Spleen (tissue), 11 donors: ENCODE results near the gene NYNRIN. TPM values are rescaled to one million over a fixed set of nuclear protein-coding genes. Genes with fewer than 3 reads are reported as not detected.

ENCODE experiments used
- DNase-seq: peaks from one replicate; pipeline ENCODE4 v3.0.0-alpha.2; 2020
- H3K27ac ChIP-seq, 8 donors: fragments of 200-600 bp; sonication (generic) in 7 of 8; 1 replicate in 4 of 8; 2 replicates in 4 of 8; pipeline versions ENCODE4 v1.5.0 to v1.8.0; 2016 to 2021; ENCODE audit warnings: inconsistent platforms in 4 of 8, mild to moderate bottlenecking in 4 of 8, moderate library complexity in 1 of 8
- H3K27me3 ChIP-seq, 7 donors: fragments of 200-600 bp; sonication (generic) in 6 of 7; replicated peaks in 1 of 7; 1 replicate in 4 of 7; 2 replicates in 3 of 7; pipeline versions ENCODE4 v1.5.0 to v1.8.0; 2016 to 2021; ENCODE audit warnings: inconsistent platforms in 3 of 7, mild to moderate bottlenecking in 1 of 7
- H3K36me3 ChIP-seq, 6 donors: fragments of 200-600 bp; sonication (generic) in 5 of 6; 1 replicate in 4 of 6; 2 replicates in 2 of 6; pipeline versions ENCODE4 v1.5.0 to v1.8.0; 2016 to 2021; ENCODE audit warnings: inconsistent platforms in 2 of 6
- H3K4me1 ChIP-seq, 6 donors: fragments of 200-600 bp; sonication (generic) in 5 of 6; 1 replicate in 3 of 6; 2 replicates in 3 of 6; pipeline versions ENCODE4 v1.5.0 to v1.8.0; 2016 to 2021; ENCODE audit warnings: inconsistent platforms in 3 of 6
- H3K4me3 ChIP-seq, 8 donors: fragments of 200-600 bp; sonication (generic) in 7 of 8; 1 replicate in 4 of 8; 2 replicates in 4 of 8; pipeline versions ENCODE4 v1.5.0 to v1.8.0; 2016 to 2021; ENCODE audit warnings: inconsistent platforms in 4 of 8, mild to moderate bottlenecking in 4 of 8, moderate library complexity in 2 of 8
- H3K9me3 ChIP-seq, 8 donors: fragments of 200-600 bp; sonication (generic) in 7 of 8; 1 replicate in 4 of 8; 2 replicates in 4 of 8; pipeline versions ENCODE4 v1.5.0 to v1.8.0; 2016 to 2021; ENCODE audit warnings: inconsistent platforms in 4 of 8
- POLR2A ChIP-seq, 3 donors: fragments of 450-650 bp; IDR thresholded peaks; one replicate each; pipeline ENCODE4 v1.5.1; 2017; ENCODE audit warnings: antibody characterized with exemption in 3 of 3, mild to moderate bottlenecking in 1 of 3
- POLR2AphosphoS5 ChIP-seq, 3 donors: sonication (generic); formaldehyde crosslinking; IDR thresholded peaks; one replicate each; pipeline ENCODE4 v1.5.1; 2017; ENCODE audit warnings: antibody characterized with exemption in 3 of 3
- WGBS, 5 donors: extraction: QIAGEN DNeasy Blood & Tissue Kit in 3 of 5; methylation state at CpG; one replicate each; pipeline versions ENCODE4 v1.1.5 to v1.1.7; 2013 to 2018; 5-methylcytosine and 5-hydroxymethylcytosine counted together
- intact Hi-C: fragments of 100-400 bp; cut with DNase I; formaldehyde crosslinking; loops from one replicate; pipeline ENCODE4 v1.15.0; 2023; ENCODE audit warnings: low total_unique reads
- polyA plus RNA-seq, 3 donors: library from polyadenylated mRNA; stranded (reverse); fragments of 200-250 nt; gene quantifications; one replicate each; pipeline ENCODE4 v1.2.1, GENCODE V29; 2013
- total RNA-seq, 7 donors: library from RNA; depleted of rRNA in 3 of 7; stranded (reverse); fragments of >200 nt in 3 of 7; fragmentation: NEBNext Ultra II Directional in 4 of 7; extraction: Animal tissue kit (Norgen Biotek cat#: 25700) in 4 of 7; gene quantifications; one replicate each; pipeline versions ENCODE4 v1.1.0 to v1.2.1, GENCODE V29; 2016 to 2021
- TF ChIP-seq, protein P1 (sequence below), 11 experiments: fragments of 200-600 bp in 7 of 11; fragments of 450-650 bp in 4 of 11; sonication (generic) in 4 of 11; IDR thresholded peaks in 8 of 11; conservative IDR thresholded peaks in 3 of 11; 1 replicate in 7 of 11; 2 replicates in 4 of 11; pipeline versions ENCODE4 v1.4.0 to v1.8.0; 2016 to 2021; ENCODE audit warnings: antibody characterized with exemption in 11 of 11, inconsistent platforms in 4 of 11, mild to moderate bottlenecking in 1 of 11
- donor health status: healthy with polysubstance abuse.
- donor health status: DM: no; HTN: no; CAD: no; lungs with moderate emphysema.
- donor health status: DM: no; HTN: no; CAD: no.
- donor health status: Bipolar disorder and iron deficiency.
- donor health status: healthy.
- donor health status: DM: no; HTN: no; CAD: no.
- donor health status: DM: yes; HTN: yes; CAD: no.

NYNRIN gene
- total and polyA plus RNA-seq, 10 donors = 0.87 to 18.0 (median 10.5) TPM

DNA sequence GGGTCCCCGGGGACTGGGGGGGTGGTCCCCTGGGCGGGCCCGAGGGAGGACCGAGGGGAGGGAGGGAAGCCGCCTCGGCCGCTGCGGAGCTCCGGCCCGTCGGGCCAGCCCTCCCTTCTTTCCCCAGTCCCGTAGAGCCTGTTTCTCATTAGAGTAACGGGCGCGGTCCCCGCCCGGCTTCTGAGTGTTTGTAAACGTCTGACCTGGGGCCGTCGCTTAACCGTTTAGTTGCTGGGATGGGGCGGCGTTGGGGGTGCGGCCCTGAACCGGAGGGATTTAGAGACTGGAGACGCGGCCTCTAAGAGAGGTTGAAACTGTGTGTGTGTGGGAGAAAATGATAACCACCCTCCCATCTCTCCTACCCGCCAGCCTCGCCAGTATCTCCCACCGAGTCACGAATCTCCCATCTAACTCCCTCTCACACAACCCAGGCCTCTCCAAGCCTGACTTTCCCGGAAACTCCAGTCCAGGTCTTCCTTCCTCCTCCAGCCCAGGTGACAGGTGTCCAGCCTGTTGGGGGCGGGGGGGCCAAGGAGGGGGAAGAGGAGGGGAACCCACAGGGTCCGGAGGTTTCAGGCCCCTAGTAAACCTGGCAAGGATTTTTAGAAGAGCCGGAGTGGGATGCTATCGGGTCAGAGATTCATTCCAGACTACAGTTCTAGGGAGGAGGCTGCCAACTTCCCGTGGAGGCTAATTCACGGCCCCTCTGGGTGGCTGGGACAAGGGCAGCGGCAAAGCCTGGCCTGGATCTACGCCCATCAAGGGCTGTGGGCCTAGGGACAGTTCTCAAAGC, 31.9 kb upstream of the NYNRIN start:
- Histone ChIP-seq H3K27ac (peak overlapping the region; percentile 68 to 85 (median 80)), H3K4me1 (peaks cover 16 to 60% (median 41%) of the 10 kb centered on the region in 6 donors), H3K4me3 (peak overlapping the region; percentile 18 to 73 (median 36)), H3K27me3 (peaks cover 0 to 63% (median 11%) of the 10 kb centered on the region in 7 donors), H3K36me3 (no peaks in the 10 kb centered on the region), H3K9me3 (no peaks in the 10 kb centered on the region)
- DNase-seq = peak; percentile 93
- intact Hi-C loops = loop anchor here (10.0 kb wide), 1 partner anchor 48 kb away; no protein-coding TSS in a partner anchor
- 2 to 5% (median 3%) methylated on average over 28 to 40 of the region's 40 CpGs for WGBS, 5 donors
- peak in 2 of 3 donors; percentile 4 to 26 for TF ChIP-seq POLR2AphosphoS5 (IDR thresholded peaks at IDR 0.05)
- TF ChIP-seq, protein P1, sequence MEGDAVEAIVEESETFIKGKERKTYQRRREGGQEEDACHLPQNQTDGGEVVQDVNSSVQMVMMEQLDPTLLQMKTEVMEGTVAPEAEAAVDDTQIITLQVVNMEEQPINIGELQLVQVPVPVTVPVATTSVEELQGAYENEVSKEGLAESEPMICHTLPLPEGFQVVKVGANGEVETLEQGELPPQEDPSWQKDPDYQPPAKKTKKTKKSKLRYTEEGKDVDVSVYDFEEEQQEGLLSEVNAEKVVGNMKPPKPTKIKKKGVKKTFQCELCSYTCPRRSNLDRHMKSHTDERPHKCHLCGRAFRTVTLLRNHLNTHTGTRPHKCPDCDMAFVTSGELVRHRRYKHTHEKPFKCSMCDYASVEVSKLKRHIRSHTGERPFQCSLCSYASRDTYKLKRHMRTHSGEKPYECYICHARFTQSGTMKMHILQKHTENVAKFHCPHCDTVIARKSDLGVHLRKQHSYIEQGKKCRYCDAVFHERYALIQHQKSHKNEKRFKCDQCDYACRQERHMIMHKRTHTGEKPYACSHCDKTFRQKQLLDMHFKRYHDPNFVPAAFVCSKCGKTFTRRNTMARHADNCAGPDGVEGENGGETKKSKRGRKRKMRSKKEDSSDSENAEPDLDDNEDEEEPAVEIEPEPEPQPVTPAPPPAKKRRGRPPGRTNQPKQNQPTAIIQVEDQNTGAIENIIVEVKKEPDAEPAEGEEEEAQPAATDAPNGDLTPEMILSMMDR (IDR thresholded peaks at IDR 0.05 in 8 of 11, conservative IDR thresholded peaks at IDR 0.05 in 3 of 11) = no peak

DNA sequence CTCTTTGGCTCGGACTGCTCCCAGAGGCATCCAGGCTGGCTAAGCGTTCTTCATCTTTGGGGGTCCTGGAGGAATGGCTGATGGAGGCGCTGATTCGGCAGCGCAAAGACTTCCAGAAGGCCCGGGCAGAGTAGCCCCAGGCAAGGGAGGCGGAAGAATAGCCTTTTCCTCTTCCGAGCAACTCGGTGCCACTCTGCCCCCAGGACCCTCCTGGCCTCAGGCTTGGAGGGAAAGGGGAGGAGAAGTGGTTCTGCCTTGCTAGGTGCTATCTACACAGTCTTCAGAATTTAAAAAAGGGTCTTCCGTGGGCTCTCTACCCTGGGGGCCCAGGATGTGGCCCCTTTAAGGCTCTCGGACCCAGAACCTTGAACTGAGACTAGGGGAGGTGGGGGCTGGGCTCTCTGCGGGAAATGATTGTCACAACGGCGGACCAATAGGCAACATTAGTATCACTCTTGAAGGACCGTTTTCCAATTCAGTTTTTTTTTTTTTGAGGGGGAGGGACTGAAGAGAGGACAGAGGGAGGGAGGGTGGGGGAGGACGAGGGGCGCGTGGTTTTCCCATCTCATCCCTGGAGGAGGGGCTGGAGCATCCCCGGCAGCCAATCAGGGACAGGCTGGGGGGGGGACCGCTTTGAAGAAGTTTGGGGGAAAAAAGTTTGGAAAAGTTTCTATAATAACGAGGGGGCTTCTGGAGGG, 31.1 kb upstream of the NYNRIN start, which contains the start of gene NFATC4:
NFATC4 (plus strand) TSS at position 671 of the 698 bp plus-strand sequence. CDS start 157 bp downstream, outside the sequence.
- intact Hi-C loops = loop anchor here (10.0 kb wide), 1 partner anchor 47 kb away; no protein-coding TSS in a partner anchor
- no peak for DNase-seq
- Histone ChIP-seq H3K36me3 (no peaks in the 10 kb centered on the region), H3K4me1 (peaks cover 16 to 60% (median 43%) of the 10 kb centered on the region in 6 donors), H3K4me3 (peak within 1 kb of the TSS; percentile 25 to 73 (median 38)), H3K27me3 (peaks cover 0 to 63% (median 11%) of the 10 kb centered on the region in 7 donors), H3K9me3 (no peaks in the 10 kb centered on the region), H3K27ac (peak within 1 kb of the TSS; percentile 68 to 85 (median 80))
- TF ChIP-seq POLR2A (IDR thresholded peaks at IDR 0.05) (no peak), POLR2AphosphoS5 (IDR thresholded peaks at IDR 0.05) (no peak)
- TF ChIP-seq, protein P1 (IDR thresholded peaks at IDR 0.05 in 8 of 11, conservative IDR thresholded peaks at IDR 0.05 in 3 of 11) = no peak
- WGBS, 5 donors = 11 to 15% (median 14%) methylated on average over 20 to 21 of the region's 21 CpGs

DNA sequence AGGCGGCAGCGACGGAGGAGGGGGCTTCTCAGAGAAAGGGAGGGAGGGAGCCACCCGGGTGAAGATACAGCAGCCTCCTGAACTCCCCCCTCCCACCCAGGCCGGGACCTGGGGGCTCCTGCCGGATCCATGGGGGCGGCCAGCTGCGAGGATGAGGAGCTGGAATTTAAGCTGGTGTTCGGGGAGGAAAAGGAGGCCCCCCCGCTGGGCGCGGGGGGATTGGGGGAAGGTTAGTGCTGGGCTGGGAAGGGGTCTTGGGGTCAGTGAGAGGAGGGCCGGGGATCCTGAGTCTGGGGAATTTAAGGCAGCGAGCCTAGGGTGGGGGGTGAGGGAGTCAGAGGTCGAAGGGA, 30.6 kb upstream of the NYNRIN start:
- DNase-seq = no peak
- 1 to 2% (median 1%) methylated on average over 13 to 15 of the region's 15 CpGs for WGBS, 5 donors
- H3K4me1 ChIP-seq = peaks cover 16 to 60% (median 43%) of the 10 kb centered on the region in 6 donors
- intact Hi-C loops = loop anchor here (10.0 kb wide), 1 partner anchor 47 kb away; no protein-coding TSS in a partner anchor
- peaks cover 0 to 63% (median 11%) of the 10 kb centered on the region in 7 donors for H3K27me3 ChIP-seq
- no peaks in the 10 kb centered on the region for H3K9me3 ChIP-seq
- TF ChIP-seq POLR2AphosphoS5 (IDR thresholded peaks at IDR 0.05) = no peak
- TF ChIP-seq, protein P1 (IDR thresholded peaks at IDR 0.05 in 8 of 11, conservative IDR thresholded peaks at IDR 0.05 in 3 of 11) = no peak
- TF ChIP-seq POLR2A (IDR thresholded peaks at IDR 0.05) = no peak
- peaks cover 0 to 2% (median 0%) of the 10 kb centered on the region in 6 donors for H3K36me3 ChIP-seq
- H3K27ac ChIP-seq = peak overlapping the region in 7 of 8 donors; percentile 58 to 85 (median 79)
- H3K4me3 ChIP-seq = peak overlapping the region; percentile 7 to 73 (median 38)
